ENCODE results near the gene SETBP1. TPM values are rescaled to one million over a fixed set of nuclear protein-coding genes. Genes with fewer than 3 reads are reported as not detected.

SETBP1 gene
- total RNA-seq, 1 donor from 2014 or later, result 80.0 TPM

GRCh38 chr18:44934901-44935300 lies 254.2 kb downstream of the SETBP1 start:
- Mint-ChIP-seq H3K36me3 (ENCODE audit: unreplicated experiment) (peaks cover 35% of the 10 kb centered on the region), H3K9me3 (ENCODE audit: unreplicated experiment) (peaks cover 23% of the 10 kb centered on the region), H3K27me3 (ENCODE audit: unreplicated experiment) (no peaks in the 10 kb centered on the region), H3K27ac (ENCODE audit: unreplicated experiment) (no peak overlapping the region), H3K4me3 (ENCODE audit: unreplicated experiment) (no peak overlapping the region), H3K4me1 (ENCODE audit: unreplicated experiment) (peaks cover 7% of the 10 kb centered on the region)
- DNase-seq (ENCODE audit: extremely low spot score, unreplicated experiment), result no peak
- TF ChIP-seq CTCF (IDR thresholded peaks at IDR 0.05), result no peak

GRCh38 chr18:44935455-44935854 lies 254.8 kb downstream of the SETBP1 start:
- no peaks in the 10 kb centered on the region for H3K27me3 Mint-ChIP-seq (ENCODE audit: unreplicated experiment)
- no peak overlapping the region for H3K4me3 Mint-ChIP-seq (ENCODE audit: unreplicated experiment)
- H3K36me3 Mint-ChIP-seq (ENCODE audit: unreplicated experiment), result peaks cover 32% of the 10 kb centered on the region
- no peak for TF ChIP-seq CTCF (IDR thresholded peaks at IDR 0.05)
- no peak overlapping the region for H3K27ac Mint-ChIP-seq (ENCODE audit: unreplicated experiment)
- H3K4me1 Mint-ChIP-seq (ENCODE audit: unreplicated experiment), result peaks cover 7% of the 10 kb centered on the region
- peaks cover 23% of the 10 kb centered on the region for H3K9me3 Mint-ChIP-seq (ENCODE audit: unreplicated experiment)
- no peak for DNase-seq (ENCODE audit: extremely low spot score, unreplicated experiment)

GRCh38 chr18:44936485-44936884 lies 255.8 kb downstream of the SETBP1 start:
- Mint-ChIP-seq H3K4me1 (ENCODE audit: unreplicated experiment) (peaks cover 9% of the 10 kb centered on the region), H3K4me3 (ENCODE audit: unreplicated experiment) (no peak overlapping the region), H3K36me3 (ENCODE audit: unreplicated experiment) (peaks cover 26% of the 10 kb centered on the region), H3K27me3 (ENCODE audit: unreplicated experiment) (no peaks in the 10 kb centered on the region), H3K9me3 (ENCODE audit: unreplicated experiment) (peaks cover 19% of the 10 kb centered on the region), H3K27ac (ENCODE audit: unreplicated experiment) (no peak overlapping the region)
- no peak for DNase-seq (ENCODE audit: extremely low spot score, unreplicated experiment)
- TF ChIP-seq CTCF (IDR thresholded peaks at IDR 0.05), result no peak

- TF ChIP-seq CTCF (IDR thresholded peaks at IDR 0.05), result no peak
- Mint-ChIP-seq H3K9me3 (ENCODE audit: unreplicated experiment) (peaks cover 9% of the 10 kb centered on the region), H3K27ac (ENCODE audit: unreplicated experiment) (no peak overlapping the region), H3K27me3 (ENCODE audit: unreplicated experiment) (no peaks in the 10 kb centered on the region), H3K4me1 (ENCODE audit: unreplicated experiment) (peaks cover 16% of the 10 kb centered on the region), H3K36me3 (ENCODE audit: unreplicated experiment) (peaks cover 18% of the 10 kb centered on the region), H3K4me3 (ENCODE audit: unreplicated experiment) (no peak overlapping the region)
- no peak for DNase-seq (ENCODE audit: extremely low spot score, unreplicated experiment)
These were observed 257.5 kb downstream of the SETBP1 start for GRCh38 chr18:44937960-44938719.

GRCh38 chr18:44938720-44939665 lies 258.3 kb downstream of the SETBP1 start:
- H3K27me3 Mint-ChIP-seq (ENCODE audit: unreplicated experiment), result no peaks in the 10 kb centered on the region
- no peak for TF ChIP-seq CTCF (IDR thresholded peaks at IDR 0.05)
- peaks cover 25% of the 10 kb centered on the region for H3K4me1 Mint-ChIP-seq (ENCODE audit: unreplicated experiment)
- no peak overlapping the region for H3K27ac Mint-ChIP-seq (ENCODE audit: unreplicated experiment)
- H3K9me3 Mint-ChIP-seq (ENCODE audit: unreplicated experiment), result peaks cover 9% of the 10 kb centered on the region
- no peak overlapping the region for H3K4me3 Mint-ChIP-seq (ENCODE audit: unreplicated experiment)
- DNase-seq (ENCODE audit: extremely low spot score, unreplicated experiment), result no peak
- H3K36me3 Mint-ChIP-seq (ENCODE audit: unreplicated experiment), result peaks cover 16% of the 10 kb centered on the region
